NCI-H748 (cell line): ENCODE data around the gene PRSS33.

ENCODE experiments used
- DNase-seq: peaks from one replicate; lab custom pipeline; 2025; ENCODE audit not compliant: unreplicated experiment; lab: John Stamatoyannopoulos, UW

PRSS33 gene

DNA sequence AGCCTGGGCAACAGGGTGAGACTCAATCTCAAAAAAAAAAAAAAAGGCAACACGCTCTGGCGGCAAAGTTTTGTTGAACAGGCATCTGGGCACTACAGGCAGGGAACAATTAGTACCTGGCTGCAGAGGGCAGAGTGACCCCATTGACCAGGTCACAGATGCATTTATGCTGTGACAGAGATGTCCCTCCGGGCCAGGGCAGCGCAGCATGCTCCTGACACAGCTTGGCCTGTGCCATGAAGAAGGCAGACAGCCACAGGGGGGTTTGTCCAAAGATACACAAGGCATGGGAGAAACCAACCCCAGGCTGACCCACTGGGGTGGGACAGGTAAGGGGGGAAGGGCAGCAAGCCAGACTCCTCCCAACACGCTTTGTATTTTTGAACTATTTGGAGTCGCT is 42.6 kb downstream of the PRSS33 start:
- DNase-seq, result no peak

DNA sequence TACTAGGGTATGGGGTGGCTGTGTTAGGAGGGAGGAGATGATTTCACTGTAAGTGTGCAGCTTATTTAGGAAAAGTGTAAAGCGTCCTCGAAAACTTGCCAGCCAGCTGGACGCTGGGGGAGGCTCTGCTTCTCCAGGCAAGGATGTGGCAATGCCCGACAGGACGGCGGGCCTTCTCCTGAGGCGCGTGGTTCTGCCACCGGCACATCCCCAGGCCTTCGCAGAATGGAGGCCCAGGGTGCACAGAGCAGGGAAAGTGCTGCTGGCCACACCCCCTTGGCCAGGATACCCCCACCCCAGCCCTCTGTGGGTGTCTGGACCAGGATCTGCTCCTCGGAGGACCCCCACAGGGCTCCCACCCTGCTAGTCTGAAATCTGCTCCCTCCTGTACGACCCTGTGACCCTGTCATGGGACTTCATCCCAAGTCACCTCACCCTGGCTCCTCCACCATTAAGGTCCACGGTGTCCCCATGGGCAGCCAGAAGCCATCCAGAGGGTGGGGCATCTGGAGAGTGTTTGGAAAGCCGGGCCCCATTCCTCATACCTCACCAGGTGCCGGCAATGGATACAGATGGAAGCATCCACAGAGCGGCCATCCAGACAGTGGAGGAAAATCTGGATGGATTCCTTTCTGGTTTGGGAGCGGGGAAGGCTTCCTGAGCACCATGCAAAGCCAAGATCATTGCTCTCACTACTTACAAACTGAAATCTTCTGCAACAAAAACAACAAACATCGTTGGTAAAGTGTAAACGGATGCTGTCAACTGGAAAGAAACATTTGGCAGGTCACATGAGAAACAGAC is 44.2 kb downstream of the PRSS33 start:
- no peak for DNase-seq

DNA sequence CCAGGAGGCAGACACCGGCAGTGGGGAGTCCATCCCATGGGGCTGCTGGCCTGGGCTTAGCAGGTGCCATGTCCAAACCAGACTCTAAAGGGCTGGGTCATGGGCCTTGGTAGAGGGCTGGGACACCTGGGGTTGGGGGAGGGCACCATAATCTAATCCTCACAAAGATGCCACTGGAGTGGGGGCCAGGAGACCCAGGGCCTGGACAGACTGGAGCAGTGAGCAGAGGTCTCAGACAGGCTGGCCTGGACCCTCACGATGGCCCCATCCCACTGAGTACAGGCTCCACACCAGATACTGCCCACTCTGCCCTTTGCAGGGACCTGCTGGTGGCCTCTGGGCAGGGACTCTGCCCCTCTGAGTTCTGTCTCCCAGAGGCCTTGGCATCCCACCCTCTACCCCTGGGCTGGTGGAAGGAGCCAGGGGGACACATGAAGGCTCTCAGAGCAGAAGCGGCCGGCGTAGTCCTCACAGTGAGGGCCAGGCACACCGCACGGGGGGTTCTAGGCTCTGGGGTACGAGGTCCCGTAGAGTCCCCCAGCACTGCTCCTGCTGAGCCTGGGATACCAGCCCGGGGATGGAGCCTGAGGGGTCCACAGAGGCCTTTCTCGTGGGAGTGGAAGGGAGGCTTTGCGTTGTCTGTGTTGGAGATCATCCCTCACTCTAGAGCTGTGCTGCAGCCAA is 44.9 kb downstream of the PRSS33 start:
- no peak for DNase-seq

DNA sequence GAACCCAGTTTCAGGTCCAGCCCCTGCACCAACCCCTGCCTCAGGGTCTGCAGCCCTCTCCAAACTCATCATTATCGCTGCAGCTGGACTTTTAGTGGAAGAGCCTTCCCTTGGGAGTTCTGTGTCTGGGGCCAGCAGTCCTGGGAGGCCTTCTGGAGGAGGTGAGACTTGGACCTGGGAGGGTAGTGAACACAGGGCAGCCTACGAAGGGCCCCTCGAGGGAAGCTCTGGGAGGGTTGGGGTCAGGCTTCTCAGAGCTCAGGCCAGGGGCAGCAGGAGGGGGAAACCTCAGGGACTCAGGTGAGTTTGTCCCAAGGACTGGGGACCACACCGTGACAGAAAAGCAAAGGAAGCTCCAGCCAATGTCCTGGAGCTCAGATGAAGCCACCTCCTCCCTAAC is 46.2 kb downstream of the PRSS33 start:
- DNase-seq, result no peak

DNA sequence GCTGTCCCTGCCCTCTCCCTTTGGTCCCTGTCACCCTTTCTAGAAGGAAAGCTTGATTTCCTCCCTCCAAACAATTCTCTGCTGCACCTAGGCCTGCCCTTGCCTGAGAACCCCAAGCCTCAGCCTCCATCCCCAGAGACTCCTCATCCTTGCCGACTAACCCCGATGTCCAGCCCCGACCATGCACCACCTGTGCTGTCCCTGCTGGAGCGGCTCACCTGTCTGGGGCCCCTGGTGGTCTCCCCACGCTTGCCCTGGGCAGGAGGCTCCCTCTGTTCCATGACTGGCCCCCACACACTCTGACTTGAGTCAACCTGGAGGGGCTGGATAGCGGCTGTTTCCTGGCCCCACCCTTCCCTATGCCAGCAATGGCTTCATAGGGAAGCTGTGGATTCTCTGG is 46.9 kb downstream of the PRSS33 start:
- DNase-seq, result no peak

DNA sequence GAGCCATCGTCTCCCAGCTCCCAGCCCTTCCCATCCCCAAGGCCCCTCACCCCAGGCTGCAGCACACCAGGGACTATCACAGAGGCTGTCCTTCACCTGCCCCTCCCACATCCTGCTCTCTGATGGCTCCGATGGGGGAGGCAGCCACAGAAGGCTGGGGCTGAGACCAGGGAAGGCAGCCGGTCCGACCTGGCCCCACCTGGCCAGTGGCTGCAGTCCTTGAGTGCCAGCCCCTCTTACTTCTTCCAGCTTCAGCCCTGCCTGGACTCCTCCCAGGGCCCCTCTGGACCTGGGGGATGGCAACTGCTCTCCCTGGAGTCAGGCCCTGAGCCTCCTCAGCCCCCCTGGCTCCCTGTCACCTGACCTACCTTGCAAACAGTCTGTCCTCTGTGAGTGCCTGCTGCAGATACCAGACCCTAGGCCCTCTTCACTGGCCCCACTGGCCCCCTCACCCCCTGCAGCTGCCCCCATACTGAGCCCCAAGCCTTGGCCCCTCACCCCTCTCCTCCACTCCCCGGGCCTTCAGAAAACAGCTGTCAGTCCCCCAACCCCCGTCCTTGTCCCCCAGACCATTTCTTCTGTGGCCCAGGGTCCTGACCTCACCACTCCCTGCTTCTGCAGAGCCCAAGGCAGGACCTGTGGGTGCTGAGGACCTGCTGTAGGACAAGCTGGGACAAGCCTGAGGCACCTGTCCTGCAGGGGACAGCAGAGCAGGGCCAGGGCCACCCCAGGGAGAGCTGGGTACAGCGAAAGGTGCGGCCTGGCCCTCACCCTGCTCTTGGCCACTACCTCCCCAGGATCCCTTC is 47.5 kb downstream of the PRSS33 start:
- DNase-seq, result no peak

DNA sequence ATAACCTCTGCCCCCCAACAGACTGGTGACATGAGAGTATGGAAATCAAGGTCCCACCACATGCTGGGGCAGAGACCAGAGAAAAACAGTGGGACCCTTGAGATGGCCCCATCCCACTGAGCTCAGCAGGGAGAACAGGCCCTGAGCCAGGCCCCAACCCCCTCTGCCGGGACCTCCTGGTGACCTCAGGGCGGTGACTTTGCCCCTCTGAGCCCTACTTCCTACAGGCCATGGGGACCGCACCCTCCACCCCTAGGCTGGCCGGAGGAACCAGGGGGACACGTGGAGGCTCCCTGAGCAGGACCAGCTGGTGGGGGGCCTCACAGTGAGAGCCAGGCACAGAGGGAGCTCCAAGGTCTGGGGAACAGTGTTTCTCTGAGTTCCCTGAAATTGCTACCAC is 48.7 kb downstream of the PRSS33 start:
- DNase-seq, result no peak

DNA sequence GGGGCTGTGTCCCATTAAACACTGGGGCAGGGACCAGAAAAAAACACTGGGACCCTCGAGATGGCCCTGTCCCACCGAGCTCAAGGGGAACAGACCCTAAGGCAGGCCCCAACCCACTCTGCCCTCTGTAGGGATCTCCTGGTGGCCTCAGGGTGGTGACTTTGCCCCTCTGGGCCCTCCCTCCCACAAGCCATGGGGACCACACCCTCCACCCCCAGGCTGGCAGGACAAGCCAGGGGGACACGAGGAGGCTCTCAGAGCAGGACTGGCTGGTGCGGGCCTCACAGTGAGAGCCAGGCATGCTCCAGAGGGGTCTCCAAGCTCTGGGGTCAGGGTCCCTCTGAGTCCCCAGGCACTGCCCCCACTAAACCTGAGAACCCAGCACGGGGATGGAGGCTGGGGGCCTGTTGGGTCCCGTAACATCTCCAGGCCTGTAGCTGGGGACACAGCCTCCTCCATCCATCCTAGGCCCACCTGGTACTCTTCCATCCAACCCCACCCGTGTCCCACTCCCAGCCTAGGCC is 49.4 kb downstream of the PRSS33 start:
- DNase-seq, result no peak

DNA sequence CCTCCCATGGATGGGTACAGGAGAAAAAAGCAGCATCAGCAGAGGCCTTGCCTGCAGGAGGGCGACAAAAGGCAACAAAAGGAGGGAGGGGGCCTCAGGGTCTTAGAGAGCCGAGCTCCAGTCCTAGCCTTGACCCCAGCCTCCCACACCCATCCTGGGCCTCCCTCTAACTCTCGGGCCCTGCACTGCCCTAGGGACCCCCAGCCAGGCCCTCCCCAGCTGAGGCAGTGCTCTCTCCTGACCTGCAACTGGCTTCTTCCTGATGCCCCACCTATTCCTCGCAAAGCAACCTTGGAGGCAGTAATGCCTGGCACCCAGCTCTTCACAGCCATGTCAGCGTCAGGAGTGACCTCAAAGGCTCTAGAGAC is 50.1 kb downstream of the PRSS33 start:
- DNase-seq, result no peak

DNA sequence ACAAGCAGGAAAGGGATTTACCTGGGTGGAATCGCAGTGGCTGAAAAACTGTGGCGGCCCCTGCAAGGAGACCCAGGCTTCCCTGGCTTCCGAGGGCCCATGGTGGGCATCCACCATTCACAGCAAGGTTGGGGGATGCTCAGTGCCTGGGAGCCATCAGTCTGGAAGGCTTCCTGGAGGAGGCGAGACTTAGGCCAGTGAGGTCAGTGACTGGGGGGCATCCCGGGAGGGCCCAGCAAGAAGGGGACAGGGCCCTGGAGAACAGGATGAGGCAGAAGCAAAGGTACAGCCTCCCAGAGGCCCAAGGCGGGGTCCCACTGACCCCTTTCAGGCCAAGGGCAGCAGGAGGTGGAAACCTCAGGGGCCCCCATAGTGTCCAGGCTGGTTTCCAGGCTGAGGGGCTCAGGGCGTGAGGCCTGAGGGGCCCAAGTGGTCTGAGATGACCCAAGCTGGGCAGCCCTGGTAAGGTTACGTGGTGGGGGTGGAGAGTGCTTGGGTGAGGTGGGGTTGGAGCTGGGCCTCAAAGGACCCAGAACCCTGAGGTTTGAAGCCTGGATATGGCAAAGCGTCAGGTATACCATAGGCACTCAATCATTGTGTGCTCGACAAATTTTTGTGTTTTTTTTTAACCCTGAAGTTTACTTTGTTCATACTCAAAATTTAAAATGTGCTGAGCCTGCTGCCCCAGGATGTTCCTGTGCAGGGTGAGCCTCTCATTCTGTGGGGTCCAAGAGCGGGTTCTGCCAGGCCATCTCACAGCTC is 50.7 kb downstream of the PRSS33 start:
- DNase-seq, result no peak

DNA sequence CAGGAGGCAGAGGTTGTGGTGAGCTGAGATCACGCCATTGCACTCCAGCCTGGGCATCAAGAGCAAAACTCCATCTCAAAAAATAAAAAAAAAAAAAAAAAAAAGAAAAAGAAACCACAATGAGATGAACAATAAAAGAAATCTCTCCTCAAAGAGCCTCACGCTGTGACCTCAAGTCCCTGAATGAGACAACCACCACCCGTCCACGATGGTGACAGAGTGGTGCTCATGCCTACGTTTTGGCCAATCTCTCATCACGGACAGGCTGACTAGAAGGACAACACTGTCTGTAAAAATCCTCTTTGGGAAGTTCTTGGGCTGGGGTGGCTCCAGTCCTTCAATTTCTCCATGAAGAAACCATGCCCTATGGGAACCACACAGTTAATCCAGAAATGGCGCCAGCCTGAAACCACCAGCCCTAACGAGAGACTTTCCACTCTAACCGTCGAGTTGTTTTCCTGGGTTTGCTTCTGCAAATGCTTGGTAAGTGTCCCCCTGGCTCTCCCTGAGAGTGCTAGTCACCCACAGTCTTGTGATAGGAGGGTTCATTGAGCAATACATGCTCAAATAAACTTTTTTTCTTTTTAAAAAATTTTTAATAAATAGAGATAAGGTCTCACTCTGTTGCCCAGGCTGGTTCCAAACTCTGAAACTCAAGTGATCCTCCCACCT is 52.4 kb downstream of the PRSS33 start:
- no peak for DNase-seq
